A549 treated with CpdA at 1 μM for 4 hours (cell line): Measurements from ENCODE around the gene FAM118A. TPM values are rescaled to one million over a fixed set of nuclear protein-coding genes. Genes with fewer than 3 reads are reported as not detected.

Source experiments
- total RNA-seq: library from RNA; stranded (reverse); fragments of 200-300 nt; extraction: Qiagen RNA extraction; gene quantifications from 5 replicates; pipeline ENCODE4 v1.2.3, GENCODE V29; 2022; ENCODE audit warnings: low read depth

Gene FAM118A
- total RNA-seq, result 8.0 to 13.5 TPM (median 10.9 TPM) in 5 replicates

GRCh38 chr22:45309422-45310227, at the start of gene FAM118A:
Gene FAM118A (plus strand): TSS chr22:45309934. CDS start chr22:45322380, 12,446 bp downstream.

GRCh38 chr22:45284705-45285262, 24.9 kb upstream of the FAM118A start, which contains the start of gene UPK3A:
Gene UPK3A (plus strand): TSS chr22:45284949. CDS start chr22:45285014, 65 bp downstream.

Other genes with a start within 250 kb of the FAM118A start
- gene NUP50, start 146.0 kb upstream of the FAM118A start, total RNA-seq, result 25.0 to 33.8 TPM (median 28.9 TPM) in 5 replicates
- 73.5 to 98.0 TPM (median 94.6 TPM) in 5 replicates for gene KIAA0930, start 69.0 kb upstream of the FAM118A start, total RNA-seq
- not detected in 5 replicates for gene UPK3A, start 25.0 kb upstream of the FAM118A start, total RNA-seq
- gene SMC1B, start 103.7 kb downstream of the FAM118A start, total RNA-seq, result 0.02 to 0.04 TPM in 2 of 5 replicates, not detected in the others
- 1.7 to 3.2 TPM (median 2.2 TPM) in 5 replicates for gene RIBC2, start 103.8 kb downstream of the FAM118A start, total RNA-seq
- gene FBLN1, start 192.9 kb downstream of the FAM118A start, total RNA-seq, result 30.5 to 47.7 TPM (median 47.0 TPM) in 5 replicates